Measurements from ENCODE around the gene GLG1.
"Not testable (repeated sequence)": the region's sequence is repeated elsewhere in the genome, so short reads cannot be mapped to it uniquely, and the experiment has no call there.

The GLG1 gene

GRCh38 chr16:74421482-74421785 lies 185.5 kb downstream of the GLG1 start:
- not testable (repeated sequence) for H3K79me1 ChIP-seq (replicated peaks; ENCODE audit: low read length, poor library complexity, severe bottlenecking); H4K8ac ChIP-seq (ENCODE audit: low read length); H3K4me2 ChIP-seq (ENCODE audit: low read length, poor library complexity, severe bottlenecking); H2BK15ac ChIP-seq (ENCODE audit: low read depth, poor library complexity, severe bottlenecking); H3K9me3 ChIP-seq (ENCODE audit: control insufficient read depth, low read length); H3K36me3 ChIP-seq (ENCODE audit: control insufficient read depth in 1 of 2, insufficient read depth in 2 of 2, low read depth in 1 of 2, low read length in 2 of 2); H3K18ac ChIP-seq (ENCODE audit: low read depth in 1 of 2, low read length in 2 of 2); H3K14ac ChIP-seq (ENCODE audit: low read length in 2 of 2); H3K9ac ChIP-seq (ENCODE audit: low read length); H2BK120ac ChIP-seq (ENCODE audit: low read depth, low read length); H2AK5ac ChIP-seq (ENCODE audit: low read length, severe bottlenecking); H3K4ac ChIP-seq (ENCODE audit: low read depth in 1 of 2, low read length in 2 of 2); H3K27ac ChIP-seq (ENCODE audit: low read length, poor library complexity, severe bottlenecking); H4K91ac ChIP-seq (ENCODE audit: low read length); H3K23ac ChIP-seq (ENCODE audit: low read length in 2 of 2); H3K4me1 ChIP-seq (ENCODE audit: control insufficient read depth, insufficient read depth, low read depth, low read length); DNase-seq; H3K27me3 ChIP-seq (ENCODE audit: control insufficient read depth in 1 of 2, insufficient read depth in 1 of 2, low read length in 2 of 2); H2BK5ac ChIP-seq (ENCODE audit: low read depth, low read length, poor library complexity, severe bottlenecking); H2BK12ac ChIP-seq (ENCODE audit: low read length in 2 of 2); H2AFZ ChIP-seq (ENCODE audit: low read depth, low read length); H3K4me3 ChIP-seq (ENCODE audit: insufficient read depth in 1 of 2, low read depth in 1 of 2, low read length in 2 of 2)
- no CpG with 5 or more reads among the region's 16 CpGs for WGBS

GRCh38 chr16:74420612-74421481 lies 186.1 kb downstream of the GLG1 start, which contains the start of gene CLEC18B:
Gene CLEC18B (minus strand): TSS chr16:74421478. CDS start chr16:74421270, 208 bp downstream.
- not testable (repeated sequence) for H3K4ac ChIP-seq (ENCODE audit: low read depth in 1 of 2, low read length in 2 of 2); H2BK12ac ChIP-seq (ENCODE audit: low read length in 2 of 2); H2BK15ac ChIP-seq (ENCODE audit: low read depth, poor library complexity, severe bottlenecking); DNase-seq; H3K23ac ChIP-seq (ENCODE audit: low read length in 2 of 2); H2BK5ac ChIP-seq (ENCODE audit: low read depth, low read length, poor library complexity, severe bottlenecking); H3K4me3 ChIP-seq (ENCODE audit: insufficient read depth in 1 of 2, low read depth in 1 of 2, low read length in 2 of 2); H3K9ac ChIP-seq (ENCODE audit: low read length); H4K91ac ChIP-seq (ENCODE audit: low read length); H3K4me1 ChIP-seq (ENCODE audit: control insufficient read depth, insufficient read depth, low read depth, low read length); H3K36me3 ChIP-seq (ENCODE audit: control insufficient read depth in 1 of 2, insufficient read depth in 2 of 2, low read depth in 1 of 2, low read length in 2 of 2); H3K79me1 ChIP-seq (replicated peaks; ENCODE audit: low read length, poor library complexity, severe bottlenecking); H3K14ac ChIP-seq (ENCODE audit: low read length in 2 of 2); H4K8ac ChIP-seq (ENCODE audit: low read length); H3K27ac ChIP-seq (ENCODE audit: low read length, poor library complexity, severe bottlenecking); H2BK120ac ChIP-seq (ENCODE audit: low read depth, low read length); H3K18ac ChIP-seq (ENCODE audit: low read depth in 1 of 2, low read length in 2 of 2); H2AK5ac ChIP-seq (ENCODE audit: low read length, severe bottlenecking); H3K27me3 ChIP-seq (ENCODE audit: control insufficient read depth in 1 of 2, insufficient read depth in 1 of 2, low read length in 2 of 2); H3K9me3 ChIP-seq (ENCODE audit: control insufficient read depth, low read length); H2AFZ ChIP-seq (ENCODE audit: low read depth, low read length); H3K4me2 ChIP-seq (ENCODE audit: low read length, poor library complexity, severe bottlenecking)
- no CpG with 5 or more reads among the region's 27 CpGs for WGBS

DNA sequence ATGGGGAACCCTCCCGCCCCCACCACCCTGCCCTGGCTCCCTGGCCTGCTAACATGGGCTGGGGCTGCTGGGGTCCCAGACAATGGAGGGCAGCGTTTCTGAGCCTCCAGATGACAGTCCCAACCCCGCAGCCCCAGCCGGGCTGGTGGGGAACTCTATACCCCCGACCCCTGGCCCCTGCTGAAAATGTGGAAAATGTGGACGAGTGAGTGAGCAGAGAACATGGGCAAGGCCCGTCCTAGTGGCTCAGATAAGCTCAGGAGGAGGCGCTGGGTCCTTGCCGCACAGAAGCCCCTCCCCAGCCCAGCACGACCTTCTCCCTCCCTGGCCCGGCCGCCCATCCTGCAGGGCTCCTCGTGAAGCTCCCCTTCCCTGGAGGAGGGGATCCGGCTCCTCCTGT lies 187.1 kb downstream of the GLG1 start:
- H3K9ac ChIP-seq (ENCODE audit: low read length); H4K8ac ChIP-seq (ENCODE audit: low read length); H3K79me1 ChIP-seq (replicated peaks; ENCODE audit: low read length, poor library complexity, severe bottlenecking); H3K4me1 ChIP-seq (ENCODE audit: control insufficient read depth, insufficient read depth, low read depth, low read length); H3K27ac ChIP-seq (ENCODE audit: low read length, poor library complexity, severe bottlenecking); H4K91ac ChIP-seq (ENCODE audit: low read length); DNase-seq; H2BK5ac ChIP-seq (ENCODE audit: low read depth, low read length, poor library complexity, severe bottlenecking); H3K4me2 ChIP-seq (ENCODE audit: low read length, poor library complexity, severe bottlenecking); H3K27me3 ChIP-seq (ENCODE audit: control insufficient read depth in 1 of 2, insufficient read depth in 1 of 2, low read length in 2 of 2); H3K36me3 ChIP-seq (ENCODE audit: control insufficient read depth in 1 of 2, insufficient read depth in 2 of 2, low read depth in 1 of 2, low read length in 2 of 2); H3K4ac ChIP-seq (ENCODE audit: low read depth in 1 of 2, low read length in 2 of 2); H2BK12ac ChIP-seq (ENCODE audit: low read length in 2 of 2); H2AK5ac ChIP-seq (ENCODE audit: low read length, severe bottlenecking); H2BK120ac ChIP-seq (ENCODE audit: low read depth, low read length); H3K23ac ChIP-seq (ENCODE audit: low read length in 2 of 2); H3K18ac ChIP-seq (ENCODE audit: low read depth in 1 of 2, low read length in 2 of 2); H3K9me3 ChIP-seq (ENCODE audit: control insufficient read depth, low read length); H3K4me3 ChIP-seq (ENCODE audit: insufficient read depth in 1 of 2, low read depth in 1 of 2, low read length in 2 of 2); H3K14ac ChIP-seq (ENCODE audit: low read length in 2 of 2); H2AFZ ChIP-seq (ENCODE audit: low read depth, low read length); H2BK15ac ChIP-seq (ENCODE audit: low read depth, poor library complexity, severe bottlenecking): not testable (repeated sequence)
- no CpG with 5 or more reads among the region's 14 CpGs for WGBS

DNA sequence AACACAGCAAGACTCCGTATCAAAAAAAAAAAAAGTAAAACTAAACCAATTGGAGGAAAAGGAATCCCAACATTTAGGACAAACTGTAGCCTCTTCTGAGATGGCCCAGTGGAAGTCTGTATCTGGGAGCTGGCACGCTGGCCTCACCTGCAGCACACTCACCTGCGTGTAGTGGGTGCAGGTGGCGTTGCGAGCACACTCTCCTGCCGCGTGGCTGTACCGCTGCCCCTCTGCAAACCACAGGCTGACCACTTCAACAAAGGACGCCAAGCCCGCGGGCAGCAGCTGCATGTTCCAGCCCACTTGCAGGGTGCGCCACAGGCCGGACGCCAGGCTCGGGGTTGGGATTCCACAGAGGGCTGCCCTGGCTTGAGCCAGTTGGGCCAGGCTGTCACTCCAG lies 189.0 kb downstream of the GLG1 start:
- not testable (repeated sequence) for H3K4me2 ChIP-seq (ENCODE audit: low read length, poor library complexity, severe bottlenecking); H3K79me1 ChIP-seq (replicated peaks; ENCODE audit: low read length, poor library complexity, severe bottlenecking); H2BK5ac ChIP-seq (ENCODE audit: low read depth, low read length, poor library complexity, severe bottlenecking); H3K14ac ChIP-seq (ENCODE audit: low read length in 2 of 2); H2AK5ac ChIP-seq (ENCODE audit: low read length, severe bottlenecking); H3K23ac ChIP-seq (ENCODE audit: low read length in 2 of 2); H2AFZ ChIP-seq (ENCODE audit: low read depth, low read length); H3K18ac ChIP-seq (ENCODE audit: low read depth in 1 of 2, low read length in 2 of 2); H2BK15ac ChIP-seq (ENCODE audit: low read depth, poor library complexity, severe bottlenecking); H3K4ac ChIP-seq (ENCODE audit: low read depth in 1 of 2, low read length in 2 of 2); H3K9me3 ChIP-seq (ENCODE audit: control insufficient read depth, low read length); H3K36me3 ChIP-seq (ENCODE audit: control insufficient read depth in 1 of 2, insufficient read depth in 2 of 2, low read depth in 1 of 2, low read length in 2 of 2); H2BK120ac ChIP-seq (ENCODE audit: low read depth, low read length); H4K8ac ChIP-seq (ENCODE audit: low read length); H3K4me1 ChIP-seq (ENCODE audit: control insufficient read depth, insufficient read depth, low read depth, low read length); H3K27me3 ChIP-seq (ENCODE audit: control insufficient read depth in 1 of 2, insufficient read depth in 1 of 2, low read length in 2 of 2); H3K9ac ChIP-seq (ENCODE audit: low read length); H3K4me3 ChIP-seq (ENCODE audit: insufficient read depth in 1 of 2, low read depth in 1 of 2, low read length in 2 of 2); H3K27ac ChIP-seq (ENCODE audit: low read length, poor library complexity, severe bottlenecking); H2BK12ac ChIP-seq (ENCODE audit: low read length in 2 of 2); DNase-seq; H4K91ac ChIP-seq (ENCODE audit: low read length)
- WGBS: no CpG with 5 or more reads among the region's 15 CpGs
